Thymus (tissue), 11 donors: Measurements from ENCODE around the gene USP32. TPM values are rescaled to one million over a fixed set of nuclear protein-coding genes. Genes with fewer than 3 reads are reported as not detected.

Experiments used
- DNase-seq, 9 donors: peaks; one replicate each; pipeline ENCODE4 v3.0.0-alpha.2; 2013; ENCODE audit warnings: low spot score in 9 of 9, low read depth in 6 of 9, missing footprints in 1 of 9
- H3K27ac ChIP-seq, 2 donors: one replicate each; pipeline ENCODE4 v1.5.1; 2013; ENCODE audit warnings: control low read depth in 1 of 2, low read depth in 1 of 2, low read length in 1 of 2, mild to moderate bottlenecking in 1 of 2, moderate library complexity in 1 of 2
- H3K27me3 ChIP-seq, 2 donors: one replicate each; pipeline ENCODE4 v1.5.1; 2013; ENCODE audit warnings: low read length in 1 of 2; ENCODE audit not compliant: control insufficient read depth in 2 of 2, insufficient read depth in 1 of 2
- H3K36me3 ChIP-seq, 2 donors: one replicate each; pipeline ENCODE4 v1.5.1; 2013; ENCODE audit warnings: low read length in 1 of 2, mild to moderate bottlenecking in 1 of 2, moderate library complexity in 1 of 2; ENCODE audit not compliant: control insufficient read depth in 2 of 2, insufficient read depth in 2 of 2
- H3K4me1 ChIP-seq, 2 donors: one replicate each; pipeline ENCODE4 v1.5.1; 2013; ENCODE audit warnings: low read length in 2 of 2; ENCODE audit not compliant: control insufficient read depth in 2 of 2, insufficient read depth in 2 of 2
- H3K4me3 ChIP-seq, 2 donors: one replicate each; pipeline ENCODE4 v1.5.1; 2013; ENCODE audit warnings: low read length in 2 of 2, control low read depth in 1 of 2, mild to moderate bottlenecking in 1 of 2
- H3K9me3 ChIP-seq, 2 donors: one replicate each; pipeline ENCODE4 v1.5.1; 2013; ENCODE audit warnings: low read length in 1 of 2, mild to moderate bottlenecking in 1 of 2; ENCODE audit not compliant: control insufficient read depth in 2 of 2, insufficient read depth in 1 of 2
- WGBS: extraction: QIAGEN DNeasy Blood & Tissue Kit; methylation state at CpG from one replicate; pipeline ENCODE4 v1.1.7; 2013; 5-methylcytosine and 5-hydroxymethylcytosine counted together
- polyA plus RNA-seq: library from polyadenylated mRNA; stranded (reverse); fragments of 200-250 nt; gene quantifications from one replicate; pipeline ENCODE4 v1.2.3, GENCODE V29; 2013
- total RNA-seq: library from RNA; stranded (reverse); fragments of 120-200 nt; gene quantifications from one replicate; pipeline ENCODE4 v1.2.4, GENCODE V29; 2013
- donor health status: healthy.

The USP32 gene
- total and polyA plus RNA-seq, 2 donors = 10.0 to 26.4 TPM

DNA sequence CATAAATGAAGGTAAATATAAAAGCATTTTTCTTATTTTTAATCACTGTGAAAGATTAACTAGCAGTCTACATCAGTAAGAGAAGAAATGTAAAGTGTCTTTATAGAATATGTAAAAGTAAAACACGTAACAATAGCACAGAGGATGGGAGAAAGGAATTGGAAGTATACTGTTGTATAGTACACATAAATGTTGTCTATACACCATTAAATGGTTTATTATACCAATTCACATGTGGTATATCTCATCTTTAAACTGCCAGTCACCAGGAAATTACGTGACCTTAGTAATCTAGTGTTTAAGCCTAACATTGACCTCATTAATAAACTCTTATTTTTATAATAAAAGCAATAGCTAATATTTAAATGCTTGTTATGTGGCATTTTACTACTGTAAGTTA is 87.4 kb downstream of the USP32 start:
- Histone ChIP-seq H3K4me3 (no peak overlapping the region), H3K4me1 (peaks cover 0 to 4% of the 10 kb centered on the region in 2 donors), H3K27ac (no peak overlapping the region), H3K27me3 (no peaks in the 10 kb centered on the region), H3K9me3 (no peaks in the 10 kb centered on the region), H3K36me3 (peaks cover 0 to 6% of the 10 kb centered on the region in 2 donors)
- no peak for DNase-seq
- WGBS = 99% methylated on average over 2 of the region's 2 CpGs

DNA sequence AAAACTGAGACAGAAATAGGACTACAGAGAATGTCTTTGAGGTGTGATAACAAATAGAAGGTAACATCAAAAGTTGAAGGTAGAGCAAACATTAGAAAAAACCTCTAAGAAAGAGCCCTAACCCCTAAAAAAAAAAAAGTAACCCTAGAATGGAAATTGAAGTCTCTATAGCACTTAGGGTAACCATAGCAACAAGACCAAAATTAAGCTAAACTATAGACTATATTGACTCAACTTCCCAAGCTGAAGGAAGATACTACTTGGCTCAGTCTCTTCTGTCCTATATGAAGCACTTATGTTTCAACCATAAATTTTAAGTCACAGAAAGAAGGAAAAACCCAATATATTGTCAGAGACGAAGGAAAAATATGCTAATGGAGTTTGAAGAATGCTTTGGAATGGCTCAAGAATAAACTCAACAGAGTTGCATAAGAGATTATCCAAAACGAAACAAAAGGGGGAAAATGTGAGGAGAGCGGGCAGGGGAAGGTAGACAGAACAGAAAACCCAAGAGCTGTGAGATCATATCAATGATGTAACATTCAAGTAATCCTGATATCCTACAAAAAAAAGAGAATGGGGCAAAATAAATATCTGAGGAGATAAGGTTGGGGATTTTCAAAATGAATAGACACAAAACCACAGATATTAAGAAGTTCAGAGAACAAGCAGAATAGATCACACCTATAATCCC is 88.4 kb downstream of the USP32 start:
- Histone ChIP-seq H3K27me3 (no peaks in the 10 kb centered on the region), H3K27ac (no peak overlapping the region), H3K36me3 (peaks cover 0 to 6% of the 10 kb centered on the region in 2 donors), H3K4me3 (no peak overlapping the region), H3K4me1 (peaks cover 0 to 4% of the 10 kb centered on the region in 2 donors), H3K9me3 (no peaks in the 10 kb centered on the region)
- WGBS = over 99% methylated on average over 3 of the region's 3 CpGs
- no peak for DNase-seq

DNA sequence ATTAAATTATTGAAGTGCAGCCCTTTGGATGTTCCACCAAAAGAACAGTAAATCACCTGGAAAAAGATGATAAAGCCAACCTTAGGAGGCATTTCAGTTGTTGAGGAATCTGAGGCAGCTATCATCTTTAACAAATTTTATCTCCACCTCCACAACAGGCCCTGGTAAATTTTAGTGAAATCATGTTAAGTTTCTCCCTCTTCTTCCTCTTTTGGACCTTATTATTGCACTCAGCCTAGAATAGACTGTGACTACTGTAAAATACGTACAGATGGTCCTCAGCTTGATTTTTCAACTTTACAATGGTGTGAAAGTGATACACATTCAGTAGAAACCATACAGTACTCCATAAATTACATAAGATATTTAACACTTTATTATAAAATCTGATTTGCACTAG is 90.3 kb downstream of the USP32 start:
- Histone ChIP-seq H3K9me3 (no peaks in the 10 kb centered on the region), H3K4me3 (no peak overlapping the region), H3K36me3 (peaks cover 0 to 3% of the 10 kb centered on the region in 2 donors), H3K27me3 (no peaks in the 10 kb centered on the region), H3K4me1 (peaks cover 0 to 4% of the 10 kb centered on the region in 2 donors), H3K27ac (no peak overlapping the region)
- 91% methylated on average over 1 of the region's 1 CpG for WGBS
- DNase-seq = no peak

DNA sequence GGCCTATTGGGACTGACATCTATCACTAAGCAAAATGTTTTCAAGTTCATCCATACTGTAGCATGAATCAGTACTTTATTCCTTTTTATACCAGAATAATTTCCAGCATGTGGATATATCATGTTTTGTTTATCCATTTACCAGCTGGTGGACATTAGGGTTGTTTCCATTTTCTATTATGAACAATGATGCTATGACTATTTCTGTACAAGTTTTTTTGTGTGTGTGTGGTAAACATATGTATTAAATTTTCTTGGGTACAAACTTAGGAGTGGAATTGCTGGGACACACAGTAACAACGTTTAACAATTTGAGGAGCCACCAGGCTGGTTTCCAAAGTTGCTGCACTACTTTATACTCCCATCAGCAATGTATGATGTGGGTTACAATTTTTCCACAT is 91.0 kb downstream of the USP32 start:
- no peak for DNase-seq
- Histone ChIP-seq H3K4me3 (no peak overlapping the region), H3K9me3 (no peaks in the 10 kb centered on the region), H3K36me3 (peaks cover 0 to 3% of the 10 kb centered on the region in 2 donors), H3K27me3 (no peaks in the 10 kb centered on the region), H3K4me1 (peaks cover 0 to 4% of the 10 kb centered on the region in 2 donors), H3K27ac (no peak overlapping the region)
- WGBS = 92% methylated on average over 1 of the region's 1 CpG

DNA sequence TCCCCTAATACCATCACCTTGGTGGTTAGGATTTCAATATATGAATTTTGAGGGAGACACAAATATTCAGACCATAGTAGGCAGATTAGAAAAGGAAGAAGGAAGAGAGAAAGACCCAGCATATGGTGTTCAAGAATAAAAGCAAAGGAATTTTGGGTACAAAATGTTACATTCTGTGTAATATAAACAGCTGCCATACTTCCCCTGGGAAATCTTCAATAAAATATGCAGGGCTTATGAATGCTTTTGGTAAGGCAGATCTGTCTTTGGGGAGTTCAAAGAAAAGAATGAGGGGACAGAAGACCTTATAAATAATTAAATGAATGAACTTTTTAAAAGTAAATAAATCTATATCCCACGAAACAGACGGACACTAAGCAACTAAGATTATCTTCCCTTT is 91.9 kb downstream of the USP32 start:
- Histone ChIP-seq H3K27ac (no peak overlapping the region), H3K4me1 (peaks cover 0 to under 1% of the 10 kb centered on the region in 2 donors), H3K36me3 (peaks cover 0 to 3% of the 10 kb centered on the region in 2 donors), H3K27me3 (no peaks in the 10 kb centered on the region), H3K4me3 (no peak overlapping the region), H3K9me3 (no peaks in the 10 kb centered on the region)
- no peak for DNase-seq
- 96% methylated on average over 2 of the region's 2 CpGs for WGBS

DNA sequence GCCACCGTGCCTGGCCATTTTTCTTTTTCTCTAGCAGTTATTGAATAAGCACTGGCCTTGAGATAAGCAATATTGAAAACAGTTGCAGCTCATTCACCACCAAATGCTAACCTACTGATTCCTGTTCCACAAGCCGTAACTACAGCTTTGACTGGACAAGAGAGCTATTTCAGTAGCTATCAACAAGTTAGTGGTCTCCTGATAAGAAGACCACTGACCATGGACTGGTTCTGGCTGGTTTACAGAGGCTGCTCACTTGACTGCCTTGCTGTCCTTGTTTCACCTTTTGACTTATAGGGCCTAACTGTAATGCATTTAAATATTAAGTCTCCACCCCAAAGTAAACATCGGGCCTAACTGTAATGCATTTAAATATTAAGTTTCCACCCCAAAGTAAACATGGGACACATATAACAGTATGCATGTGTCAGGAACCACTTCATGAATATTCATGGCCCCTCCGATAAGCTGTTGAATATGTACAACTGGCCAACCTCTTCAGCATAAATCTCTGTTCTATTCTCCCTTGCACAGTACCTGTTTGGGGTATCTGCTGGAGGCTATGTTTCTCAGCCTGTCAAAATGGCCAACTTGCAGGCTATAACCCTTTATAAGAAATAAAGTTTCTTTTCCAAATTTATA is 94.1 kb downstream of the USP32 start:
- Histone ChIP-seq H3K27ac (no peak overlapping the region), H3K36me3 (peaks cover 0 to 3% of the 10 kb centered on the region in 2 donors), H3K4me1 (no peaks in the 10 kb centered on the region), H3K27me3 (no peaks in the 10 kb centered on the region), H3K9me3 (no peaks in the 10 kb centered on the region), H3K4me3 (no peak overlapping the region)
- WGBS = over 99% methylated on average over 4 of the region's 4 CpGs
- no peak for DNase-seq

DNA sequence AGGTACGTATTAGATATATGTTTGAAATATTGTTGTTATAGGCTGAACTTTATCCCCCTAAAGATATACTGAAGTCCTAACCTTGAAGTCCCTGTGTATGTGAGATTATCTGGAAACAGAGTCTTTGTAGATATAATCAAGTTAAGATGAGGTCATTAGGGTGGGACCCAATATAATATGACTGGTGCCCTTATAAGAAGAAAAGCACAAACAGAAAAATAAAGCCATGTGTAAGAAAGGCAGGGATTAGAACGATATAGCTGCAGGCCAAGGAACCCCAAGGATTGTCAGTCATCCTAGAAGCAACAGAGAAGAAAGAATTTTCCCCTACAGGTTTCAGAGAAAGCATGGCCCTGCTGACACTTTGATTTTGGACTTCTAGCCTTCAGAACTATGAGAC is 95.8 kb downstream of the USP32 start:
- no peak overlapping the region for H3K27ac ChIP-seq

DNA sequence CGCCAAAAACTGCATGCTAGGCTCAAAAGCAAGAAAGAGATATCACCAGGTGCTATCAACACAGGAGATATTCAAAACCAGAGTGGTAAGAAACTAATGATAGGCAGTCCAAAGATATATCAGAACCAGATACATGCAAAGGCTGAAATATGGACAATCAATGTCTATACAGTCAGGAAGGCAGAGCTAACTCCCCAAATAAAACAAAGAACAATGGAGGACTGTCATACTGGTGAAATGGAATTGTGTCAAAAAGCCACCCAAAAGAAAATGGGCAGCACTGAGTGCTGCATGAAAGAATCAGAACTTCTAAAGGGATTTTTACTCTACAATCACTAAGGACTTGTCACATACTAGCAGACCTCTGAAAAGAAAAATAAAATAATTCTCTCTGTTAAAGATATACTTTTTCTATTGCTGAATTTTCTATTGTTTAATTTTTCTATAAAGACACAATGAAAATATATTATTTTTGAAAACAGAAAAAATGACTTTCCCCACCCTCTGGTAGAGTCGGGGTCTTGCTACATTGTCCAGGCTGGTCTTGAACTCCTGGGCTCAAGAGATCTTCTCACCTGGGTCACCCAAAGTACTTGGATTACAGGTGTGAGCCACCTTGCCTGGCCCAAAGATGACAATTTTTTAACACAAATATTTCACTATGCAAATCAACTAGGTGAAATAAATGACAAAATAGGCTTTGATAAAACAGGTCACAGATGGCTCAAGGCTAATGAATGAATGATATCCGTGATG is 98.2 kb downstream of the USP32 start:
- DNase-seq = no peak
- Histone ChIP-seq H3K36me3 (no peaks in the 10 kb centered on the region), H3K4me3 (no peak overlapping the region), H3K4me1 (no peaks in the 10 kb centered on the region), H3K27me3 (no peaks in the 10 kb centered on the region), H3K9me3 (no peaks in the 10 kb centered on the region), H3K27ac (no peak overlapping the region)
- 98% methylated on average over 3 of the region's 3 CpGs for WGBS

More for the DNA sequence above, 95.8 kb downstream of the USP32 start:
- no peak for DNase-seq
- no peak overlapping the region for H3K4me3 ChIP-seq
- H3K27me3 ChIP-seq = no peaks in the 10 kb centered on the region
- peaks cover 0 to 3% of the 10 kb centered on the region in 2 donors for H3K36me3 ChIP-seq
- H3K9me3 ChIP-seq = no peaks in the 10 kb centered on the region
- 98% methylated on average over 2 of the region's 2 CpGs for WGBS
- no peaks in the 10 kb centered on the region for H3K4me1 ChIP-seq

DNA sequence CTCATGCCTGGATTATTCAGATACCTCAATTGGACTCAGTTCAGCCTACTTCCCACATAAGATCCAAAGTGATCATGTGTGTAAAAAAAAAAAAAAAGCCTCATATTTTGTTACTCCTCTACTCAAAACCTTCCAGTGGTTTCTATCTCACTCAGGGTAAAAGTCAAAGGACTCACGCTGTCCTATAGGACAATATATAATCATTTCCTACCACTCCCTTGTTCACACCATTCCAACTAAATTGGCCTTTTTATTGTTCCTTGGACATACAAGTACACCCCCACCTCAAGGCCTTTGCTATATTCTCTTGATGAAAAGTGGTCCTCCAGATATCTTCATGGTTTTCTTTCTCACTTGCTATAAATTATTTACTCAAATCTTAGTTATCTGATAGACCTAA is 99.2 kb downstream of the USP32 start:
- Histone ChIP-seq H3K9me3 (no peaks in the 10 kb centered on the region), H3K36me3 (no peaks in the 10 kb centered on the region), H3K4me3 (no peak overlapping the region), H3K4me1 (no peaks in the 10 kb centered on the region), H3K27ac (no peak overlapping the region), H3K27me3 (no peaks in the 10 kb centered on the region)
- no peak for DNase-seq
- 100% methylated on average over 1 of the region's 1 CpG for WGBS
